Measurements from ENCODE around the gene DCANP1. TPM values are rescaled to one million over a fixed set of nuclear protein-coding genes. Genes with fewer than 3 reads are reported as not detected.

Gene DCANP1
- total RNA-seq, 1 donor from 2014 or later = not detected

DNA sequence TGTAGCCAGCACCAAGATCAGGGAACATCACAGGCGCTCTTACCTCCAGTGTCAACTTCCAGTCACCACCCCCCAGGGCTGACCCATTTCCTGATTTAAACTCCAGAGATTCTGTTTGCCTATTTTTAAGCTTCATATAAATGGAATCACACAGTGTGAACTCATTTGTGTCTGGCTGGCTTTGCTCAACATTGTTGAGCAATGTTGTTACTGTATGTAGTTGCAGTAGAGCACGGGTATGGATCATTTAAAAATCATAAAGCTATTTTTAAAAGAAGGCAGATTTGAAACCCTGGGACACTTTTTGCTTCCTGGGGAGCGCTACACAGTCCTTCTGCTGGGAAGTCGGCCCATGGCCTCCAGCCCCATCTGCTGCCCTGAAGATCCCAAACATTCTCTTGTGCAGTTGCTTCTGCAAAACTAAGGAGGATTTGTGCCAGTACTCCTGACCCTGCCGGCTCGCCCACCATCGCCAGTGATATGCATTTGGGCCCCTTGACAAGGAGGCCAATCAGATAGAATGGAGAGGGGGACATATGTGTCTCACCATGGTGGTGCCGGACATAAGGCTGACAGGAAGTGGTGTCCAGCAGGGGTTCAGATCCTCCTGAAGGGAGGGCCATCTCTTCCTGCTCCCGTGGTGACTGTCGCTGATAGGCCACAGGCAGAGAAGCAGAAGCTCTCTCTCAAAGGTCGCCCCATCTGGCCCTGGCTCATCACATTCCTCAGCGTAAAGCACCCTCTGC, 13.3 kb downstream of the DCANP1 start:
- ChIA-PET POLR2A (no interaction called here), CTCF (no interaction called here)
- H3K27me3 Mint-ChIP-seq = peaks cover 6% of the 10 kb centered on the region
- no peak for TF ChIP-seq CTCF (IDR thresholded peaks at IDR 0.05)
- no peak for ATAC-seq (ENCODE audit: low read depth)
- H3K4me3 Mint-ChIP-seq = no peak overlapping the region
- intact Hi-C loops (cut with micrococcal nuclease) = no loop called here
- H3K27ac Mint-ChIP-seq = no peak overlapping the region
- H3K9me3 Mint-ChIP-seq = peaks cover 2% of the 10 kb centered on the region
- no peaks in the 10 kb centered on the region for H3K36me3 Mint-ChIP-seq (ENCODE audit: low read depth)
- peaks cover 13% of the 10 kb centered on the region for H3K4me1 Mint-ChIP-seq
- DNase-seq = no peak

DNA sequence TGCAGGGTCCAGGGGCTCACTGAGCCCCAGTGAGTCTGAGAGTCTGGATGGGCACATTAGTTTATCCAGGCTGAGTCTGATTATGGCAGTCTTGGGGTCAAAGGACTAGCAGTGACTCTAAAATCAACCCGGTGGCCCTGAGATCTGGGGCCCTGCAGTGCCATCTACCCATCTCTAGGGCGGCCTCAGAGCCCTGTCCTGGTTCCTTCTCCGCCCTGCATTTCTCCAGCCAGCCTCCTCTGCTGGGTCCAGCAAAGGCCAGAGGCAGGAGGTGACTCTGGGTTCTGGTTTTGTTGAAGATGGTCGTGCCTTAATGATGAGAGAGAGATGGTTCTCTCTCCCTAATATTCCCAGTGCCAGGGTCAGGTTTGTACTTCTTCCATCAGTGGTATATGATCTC, 15.0 kb downstream of the DCANP1 start:
- Mint-ChIP-seq H3K27ac (no peak overlapping the region), H3K4me1 (peaks cover 6% of the 10 kb centered on the region), H3K4me3 (no peak overlapping the region), H3K36me3 (ENCODE audit: low read depth) (no peaks in the 10 kb centered on the region), H3K27me3 (peaks cover 15% of the 10 kb centered on the region), H3K9me3 (peaks cover 5% of the 10 kb centered on the region)
- intact Hi-C loops (cut with micrococcal nuclease) = no loop called here
- ChIA-PET POLR2A (no interaction called here), CTCF (no interaction called here)
- ATAC-seq (ENCODE audit: low read depth) = no peak
- no peak for DNase-seq
- no peak for TF ChIP-seq CTCF (IDR thresholded peaks at IDR 0.05)

- POLR2A ChIA-PET = no interaction called here
- no peaks in the 10 kb centered on the region for H3K4me1 Mint-ChIP-seq
- H3K36me3 Mint-ChIP-seq (ENCODE audit: low read depth) = no peaks in the 10 kb centered on the region
- no peak for ATAC-seq (ENCODE audit: low read depth)
- H3K27me3 Mint-ChIP-seq = peaks cover 15% of the 10 kb centered on the region
- H3K4me3 Mint-ChIP-seq = no peak overlapping the region
- no peak for TF ChIP-seq CTCF (IDR thresholded peaks at IDR 0.05)
- CTCF ChIA-PET = no interaction called here
- no peak for DNase-seq
- intact Hi-C loops (cut with micrococcal nuclease) = no loop called here
- peaks cover 5% of the 10 kb centered on the region for H3K9me3 Mint-ChIP-seq
- no peak overlapping the region for H3K27ac Mint-ChIP-seq
These were observed 17.1 kb downstream of the DCANP1 start for GRCh38 chr5:135430135-135430437.

GRCh38 chr5:135429301-135430134, 17.6 kb downstream of the DCANP1 start:
- no peaks in the 10 kb centered on the region for H3K36me3 Mint-ChIP-seq (ENCODE audit: low read depth)
- peaks cover 5% of the 10 kb centered on the region for H3K9me3 Mint-ChIP-seq
- intact Hi-C loops (cut with micrococcal nuclease) = no loop called here
- DNase-seq = no peak
- H3K4me3 Mint-ChIP-seq = no peak overlapping the region
- POLR2A ChIA-PET = no interaction called here
- CTCF ChIA-PET = no interaction called here
- H3K4me1 Mint-ChIP-seq = no peaks in the 10 kb centered on the region
- H3K27ac Mint-ChIP-seq = no peak overlapping the region
- ATAC-seq (ENCODE audit: low read depth) = no peak
- peaks cover 14% of the 10 kb centered on the region for H3K27me3 Mint-ChIP-seq
- no peak for TF ChIP-seq CTCF (IDR thresholded peaks at IDR 0.05)

DNA sequence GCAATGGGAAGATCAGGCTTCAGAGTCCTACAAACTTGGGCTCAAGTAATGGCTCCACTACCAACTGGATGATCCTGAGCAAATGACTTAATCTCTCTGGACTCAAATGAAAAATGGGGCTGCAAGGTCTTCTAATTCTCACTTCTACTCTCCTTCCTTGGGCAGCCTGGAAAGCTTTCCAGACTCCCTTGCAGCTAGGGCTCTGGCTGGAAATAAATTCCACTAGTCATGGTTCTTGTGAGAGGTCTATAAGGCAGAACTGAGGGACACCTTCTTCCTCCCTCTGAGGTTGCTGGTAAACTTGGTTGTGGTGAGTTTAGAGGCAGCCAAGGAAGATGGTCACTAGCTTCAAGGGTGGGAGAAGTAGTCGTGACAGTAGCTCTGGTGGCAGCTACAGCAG, 18.6 kb downstream of the DCANP1 start:
- Mint-ChIP-seq H3K9me3 (peaks cover 5% of the 10 kb centered on the region), H3K36me3 (ENCODE audit: low read depth) (no peaks in the 10 kb centered on the region), H3K27ac (no peak overlapping the region), H3K27me3 (peaks cover 14% of the 10 kb centered on the region), H3K4me3 (no peak overlapping the region), H3K4me1 (no peaks in the 10 kb centered on the region)
- no peak for TF ChIP-seq CTCF (IDR thresholded peaks at IDR 0.05)
- CTCF ChIA-PET = no interaction called here
- intact Hi-C loops (cut with micrococcal nuclease) = no loop called here
- no peak for ATAC-seq (ENCODE audit: low read depth)
- no peak for DNase-seq
- POLR2A ChIA-PET = no interaction called here

All from activated B cell treated with CpG ODN at 0.5 μM for 24 hours (primary cell).